Smooth muscle cell (in vitro differentiated cells): ENCODE results near the gene TPRKB. TPM values are rescaled to one million over a fixed set of nuclear protein-coding genes. Genes with fewer than 3 reads are reported as not detected.
"Not testable (repeated sequence)": the region's sequence is repeated elsewhere in the genome, so short reads cannot be mapped to it uniquely, and the experiment has no call there.

Experiments used
- DNase-seq: peaks from one replicate; lab custom pipeline; 2025; ENCODE audit not compliant: unreplicated experiment; lab: John Stamatoyannopoulos, UW
- H2AFZ ChIP-seq: fragments of 200-600 bp; sonication (generic); 2 replicates; pipeline ENCODE4 v1.6.0; 2016; ENCODE audit warnings: antibody characterized with exemption, low read depth, mild to moderate bottlenecking
- H3F3A ChIP-seq: fragments of 200-600 bp; sonication (generic); 2 replicates; pipeline ENCODE4 v1.6.0; 2017; ENCODE audit warnings: antibody characterized with exemption, low read depth
- H3K27ac ChIP-seq: fragments of 200-600 bp; sonication (generic); 2 replicates; pipeline ENCODE4 v1.5.1; 2016; ENCODE audit warnings: low read depth, mild to moderate bottlenecking
- H3K27me3 ChIP-seq: fragments of 200-600 bp; sonication (generic); 2 replicates; pipeline ENCODE4 v1.6.1; 2016; ENCODE audit warnings: low read depth, mild to moderate bottlenecking
- H3K36me3 ChIP-seq: fragments of 200-600 bp; sonication (generic); 2 replicates; pipeline ENCODE4 v1.5.1; 2016; ENCODE audit warnings: low read depth
- H3K4me1 ChIP-seq: fragments of 200-600 bp; sonication (generic); 2 replicates; pipeline ENCODE4 v1.5.1; 2016; ENCODE audit warnings: low read depth
- H3K4me2 ChIP-seq: fragments of 200-600 bp; sonication (generic); 2 replicates; pipeline ENCODE4 v1.6.0; 2016; ENCODE audit warnings: mild to moderate bottlenecking
- H3K4me3 ChIP-seq: fragments of 200-600 bp; sonication (generic); 2 replicates; pipeline ENCODE4 v1.5.1; 2016; ENCODE audit warnings: mild to moderate bottlenecking
- H3K79me2 ChIP-seq: fragments of 200-600 bp; sonication (generic); 2 replicates; pipeline ENCODE4 v1.6.0; 2016; ENCODE audit warnings: low read depth, mild to moderate bottlenecking
- H3K9ac ChIP-seq: fragments of 200-600 bp; sonication (generic); 2 replicates; pipeline ENCODE4 v1.6.0; 2016; ENCODE audit warnings: low read depth
- H3K9me3 ChIP-seq: fragments of 200-600 bp; sonication (generic); replicated peaks from 2 replicates; pipeline ENCODE4 v1.5.1; 2016; ENCODE audit warnings: low read depth
- H4K20me1 ChIP-seq: fragments of 200-600 bp; sonication (generic); 2 replicates; pipeline ENCODE4 v1.6.0; 2016; ENCODE audit warnings: low read depth
- CTCF ChIP-seq: fragments of 200-600 bp; sonication (generic); IDR thresholded peaks from 2 replicates; pipeline ENCODE4 v1.5.1; 2017; ENCODE audit warnings: borderline replicate concordance, mild to moderate bottlenecking, antibody characterized with exemption; ENCODE audit not compliant: insufficient read depth, poor library complexity, severe bottlenecking
- WGBS: methylation state at CpG from one replicate; pipeline ENCODE4 v1.1.7; 2016; ENCODE audit warnings: low lambda C conversion rate; 5-methylcytosine and 5-hydroxymethylcytosine counted together
- polyA plus RNA-seq: library from polyadenylated mRNA; unstranded; fragments of >200 nt; fragmentation: Nextera tagmentation; extraction: Ambion mirVana; gene quantifications from 2 replicates; pipeline ENCODE4 v1.2.1, GENCODE V29; 2016
- total RNA-seq: library from RNA; depleted of rRNA; stranded (reverse); fragments of >200 nt; gene quantifications from 2 replicates; pipeline ENCODE4 v1.2.3, GENCODE V29; 2014

TPRKB gene
- total and polyA plus RNA-seq, 2 experiments from 2014 or later = 48.9 to 62.3 TPM

GRCh38 chr2:73685764-73686438 is 51.2 kb downstream of the TPRKB start:
- Histone ChIP-seq H3K27ac (no peak overlapping the region), H3K4me3 (no peak overlapping the region), H2AFZ (no peak overlapping the region), H3K36me3 (no peaks in the 10 kb centered on the region), H3K27me3 (peaks cover 12% of the 10 kb centered on the region), H3K4me1 (no peaks in the 10 kb centered on the region), H3F3A (no peaks in the 10 kb centered on the region), H3K9ac (no peak overlapping the region), H3K4me2 (no peak overlapping the region), H3K79me2 (no peaks in the 10 kb centered on the region), H3K9me3 (no peaks in the 10 kb centered on the region), H4K20me1 (no peaks in the 10 kb centered on the region)
- WGBS = 92% methylated on average over 4 of the region's 4 CpGs
- no peak for DNase-seq
- no peak for TF ChIP-seq CTCF

GRCh38 chr2:73684905-73685304 is 52.2 kb downstream of the TPRKB start:
- H2AFZ ChIP-seq, DNase-seq, H3K79me2 ChIP-seq, H3K27ac ChIP-seq, H3K4me3 ChIP-seq, H3K4me2 ChIP-seq, H3K9ac ChIP-seq, H4K20me1 ChIP-seq, H3F3A ChIP-seq, H3K36me3 ChIP-seq, H3K4me1 ChIP-seq, H3K9me3 ChIP-seq: not testable (repeated sequence)
- peaks cover 12% of the 10 kb centered on the region for H3K27me3 ChIP-seq
- WGBS = 40% methylated on average over 9 of the region's 9 CpGs

- WGBS = 67% methylated on average over 1 of the region's 1 CpG
Measured at GRCh38 chr2:73684325-73684724, 52.8 kb downstream of the TPRKB start.

GRCh38 chr2:73679951-73680571 is 57.1 kb downstream of the TPRKB start:
- not testable (repeated sequence) for H3K27ac ChIP-seq, H4K20me1 ChIP-seq, H3K9me3 ChIP-seq, H3F3A ChIP-seq, H3K4me1 ChIP-seq, H2AFZ ChIP-seq, H3K9ac ChIP-seq, H3K4me2 ChIP-seq, H3K4me3 ChIP-seq, H3K79me2 ChIP-seq, H3K36me3 ChIP-seq, DNase-seq
- TF ChIP-seq CTCF = peak; percentile 50
- peaks cover 12% of the 10 kb centered on the region for H3K27me3 ChIP-seq
- 25% methylated on average over 5 of the region's 5 CpGs for WGBS

More at GRCh38 chr2:73684325-73684724, 52.8 kb downstream of the TPRKB start:
- not testable (repeated sequence) for H3K4me1 ChIP-seq, H3K36me3 ChIP-seq, H3K79me2 ChIP-seq, H3K4me3 ChIP-seq, H3K9me3 ChIP-seq, H3K9ac ChIP-seq, H4K20me1 ChIP-seq, H3K27ac ChIP-seq, H3K4me2 ChIP-seq, H3F3A ChIP-seq, DNase-seq, H2AFZ ChIP-seq
- peaks cover 12% of the 10 kb centered on the region for H3K27me3 ChIP-seq

Other genes starting within 250 kb of the TPRKB start
- not detected in 2 replicates for gene NAT8, start 94.9 kb downstream of the TPRKB start, total RNA-seq
- not detected in 2 replicates for gene NAT8, start 94.9 kb downstream of the TPRKB start, polyA plus RNA-seq
- 70.3 and 75.2 TPM in 2 replicates for gene DUSP11, start 42.8 kb upstream of the TPRKB start, total RNA-seq
- 43.7 and 56.6 TPM in 2 replicates for gene DUSP11, start 42.8 kb upstream of the TPRKB start, polyA plus RNA-seq
- not detected in 2 replicates for gene C2orf78, start 46.8 kb upstream of the TPRKB start, total RNA-seq
- not detected in 2 replicates for gene C2orf78, start 46.8 kb upstream of the TPRKB start, polyA plus RNA-seq
- 36.3 and 61.1 TPM in 2 replicates for gene STAMBP, start 91.6 kb upstream of the TPRKB start, total RNA-seq
- gene STAMBP, start 91.6 kb upstream of the TPRKB start, polyA plus RNA-seq = 48.5 and 53.0 TPM in 2 replicates
- gene ACTG2, start 155.7 kb upstream of the TPRKB start, total RNA-seq = 201 and 323 TPM in 2 replicates
- 796 and 874 TPM in 2 replicates for gene ACTG2, start 155.7 kb upstream of the TPRKB start, polyA plus RNA-seq
- 109 and 112 TPM in 2 replicates for gene DGUOK, start 189.5 kb upstream of the TPRKB start, total RNA-seq
- 151 and 154 TPM in 2 replicates for gene DGUOK, start 189.5 kb upstream of the TPRKB start, polyA plus RNA-seq
- 10.4 and 12.7 TPM in 2 replicates for gene TET3, start 247.6 kb upstream of the TPRKB start, total RNA-seq
- gene TET3, start 247.6 kb upstream of the TPRKB start, polyA plus RNA-seq = 3.2 TPM in 2 replicates